OCI-LY1 (cell line): ENCODE data around the gene CSMD2.

Experiments
- EZH2 ChIP-seq: fragments of 200-600 bp; sonication (generic), shearing (Covaris generic); IDR thresholded peaks from 2 replicates; pipeline ENCODE4 v1.8.0; 2017; ENCODE audit warnings: borderline replicate concordance, mixed run types, mild to moderate bottlenecking, antibody characterized with exemption, low read length, moderate library complexity, mixed read lengths
- TF ChIP-seq, protein P1 (sequence below): fragments of 200-600 bp; sonication (generic), shearing (Covaris generic); IDR thresholded peaks from 2 replicates; pipeline ENCODE4 v1.5.1; 2017; ENCODE audit warnings: mild to moderate bottlenecking, antibody characterized with exemption, low read length, moderate library complexity, mixed read lengths

DNA sequence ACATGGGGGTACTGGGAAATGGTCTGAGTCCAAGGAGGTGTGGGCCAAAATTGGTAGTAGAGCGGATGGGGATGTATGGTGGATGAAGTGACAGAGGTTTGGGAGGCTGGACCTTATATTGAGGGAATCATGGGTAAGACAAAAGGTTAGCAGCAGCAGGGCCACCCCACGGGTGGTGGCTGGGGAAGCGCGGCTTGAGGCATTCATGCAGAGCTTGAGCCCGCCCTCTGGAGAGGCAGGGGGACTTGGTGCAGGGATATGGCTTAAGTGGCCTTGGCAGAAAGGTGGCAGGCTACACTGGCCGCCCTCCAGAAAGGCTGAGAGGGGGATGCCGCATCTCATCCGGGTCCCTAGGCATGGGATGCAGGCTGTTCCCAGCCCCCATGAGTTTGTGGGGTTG is 269.6 kb downstream of the CSMD2 start:
- TF ChIP-seq, protein P1, sequence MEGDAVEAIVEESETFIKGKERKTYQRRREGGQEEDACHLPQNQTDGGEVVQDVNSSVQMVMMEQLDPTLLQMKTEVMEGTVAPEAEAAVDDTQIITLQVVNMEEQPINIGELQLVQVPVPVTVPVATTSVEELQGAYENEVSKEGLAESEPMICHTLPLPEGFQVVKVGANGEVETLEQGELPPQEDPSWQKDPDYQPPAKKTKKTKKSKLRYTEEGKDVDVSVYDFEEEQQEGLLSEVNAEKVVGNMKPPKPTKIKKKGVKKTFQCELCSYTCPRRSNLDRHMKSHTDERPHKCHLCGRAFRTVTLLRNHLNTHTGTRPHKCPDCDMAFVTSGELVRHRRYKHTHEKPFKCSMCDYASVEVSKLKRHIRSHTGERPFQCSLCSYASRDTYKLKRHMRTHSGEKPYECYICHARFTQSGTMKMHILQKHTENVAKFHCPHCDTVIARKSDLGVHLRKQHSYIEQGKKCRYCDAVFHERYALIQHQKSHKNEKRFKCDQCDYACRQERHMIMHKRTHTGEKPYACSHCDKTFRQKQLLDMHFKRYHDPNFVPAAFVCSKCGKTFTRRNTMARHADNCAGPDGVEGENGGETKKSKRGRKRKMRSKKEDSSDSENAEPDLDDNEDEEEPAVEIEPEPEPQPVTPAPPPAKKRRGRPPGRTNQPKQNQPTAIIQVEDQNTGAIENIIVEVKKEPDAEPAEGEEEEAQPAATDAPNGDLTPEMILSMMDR = no peak
- TF ChIP-seq EZH2 = no peak
